Measurements from ENCODE around the gene STXBP2.

DNA sequence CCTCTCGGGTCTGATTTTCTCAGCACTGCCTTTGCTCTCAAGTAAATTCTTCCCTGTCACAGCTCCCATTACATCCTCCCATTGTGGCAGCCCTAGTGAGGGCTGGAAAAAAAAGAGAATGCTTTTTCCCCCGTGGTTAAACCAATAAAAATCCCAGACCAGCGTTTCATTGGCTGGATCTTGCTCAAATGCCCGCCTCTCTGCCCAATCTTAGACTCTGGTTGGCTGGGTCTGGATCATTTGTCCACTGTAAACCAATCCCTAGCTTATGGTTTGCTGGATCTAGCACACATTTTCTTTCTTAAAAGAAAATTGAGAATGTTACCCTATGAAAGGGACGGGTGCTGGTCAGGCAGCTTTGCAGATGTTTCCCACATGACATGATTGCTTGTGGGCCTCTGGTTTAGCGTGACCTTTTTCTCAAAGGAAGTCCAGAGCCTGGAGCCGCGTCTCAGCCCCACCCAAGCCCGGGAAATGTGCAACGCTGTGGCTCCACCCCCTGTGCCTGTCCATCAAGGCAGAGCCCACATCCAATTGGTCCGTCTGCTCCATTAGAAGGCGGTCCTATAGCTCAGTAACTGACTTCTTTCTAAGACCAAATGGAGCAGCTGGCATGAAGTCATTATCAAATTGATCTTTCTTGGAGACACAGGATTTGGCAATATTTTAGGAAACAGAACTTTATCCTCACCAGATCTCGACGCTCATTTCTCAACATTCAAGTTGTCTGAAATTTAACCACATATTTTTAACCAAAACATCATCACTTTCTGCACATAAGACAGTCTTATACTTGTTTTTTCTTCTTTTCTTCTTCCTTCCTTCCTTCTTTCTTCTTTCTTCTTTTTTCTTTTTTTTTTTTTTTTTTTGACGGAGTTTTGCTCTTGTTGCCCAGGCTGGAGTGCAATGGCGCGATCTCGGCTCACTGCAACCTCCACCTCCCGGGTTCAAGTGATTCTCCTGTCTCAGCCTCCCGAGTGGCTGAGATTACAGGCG, 37.4 kb downstream of the STXBP2 start:
- TF ChIP-seq, protein P1, sequence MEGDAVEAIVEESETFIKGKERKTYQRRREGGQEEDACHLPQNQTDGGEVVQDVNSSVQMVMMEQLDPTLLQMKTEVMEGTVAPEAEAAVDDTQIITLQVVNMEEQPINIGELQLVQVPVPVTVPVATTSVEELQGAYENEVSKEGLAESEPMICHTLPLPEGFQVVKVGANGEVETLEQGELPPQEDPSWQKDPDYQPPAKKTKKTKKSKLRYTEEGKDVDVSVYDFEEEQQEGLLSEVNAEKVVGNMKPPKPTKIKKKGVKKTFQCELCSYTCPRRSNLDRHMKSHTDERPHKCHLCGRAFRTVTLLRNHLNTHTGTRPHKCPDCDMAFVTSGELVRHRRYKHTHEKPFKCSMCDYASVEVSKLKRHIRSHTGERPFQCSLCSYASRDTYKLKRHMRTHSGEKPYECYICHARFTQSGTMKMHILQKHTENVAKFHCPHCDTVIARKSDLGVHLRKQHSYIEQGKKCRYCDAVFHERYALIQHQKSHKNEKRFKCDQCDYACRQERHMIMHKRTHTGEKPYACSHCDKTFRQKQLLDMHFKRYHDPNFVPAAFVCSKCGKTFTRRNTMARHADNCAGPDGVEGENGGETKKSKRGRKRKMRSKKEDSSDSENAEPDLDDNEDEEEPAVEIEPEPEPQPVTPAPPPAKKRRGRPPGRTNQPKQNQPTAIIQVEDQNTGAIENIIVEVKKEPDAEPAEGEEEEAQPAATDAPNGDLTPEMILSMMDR (IDR thresholded peaks at IDR 0.05), result no peak
- TF ChIP-seq POLR2A (IDR thresholded peaks at IDR 0.05), result no peak

All from thyroid gland (tissue), 4 donors.